Measurements from ENCODE around the gene PLA2G12A. TPM values are rescaled to one million over a fixed set of nuclear protein-coding genes. Genes with fewer than 3 reads are reported as not detected.

PLA2G12A gene
- polyA plus RNA-seq, 1 of the 3 experiments (the other 2 are of a cell fraction) = 7.9 TPM

DNA sequence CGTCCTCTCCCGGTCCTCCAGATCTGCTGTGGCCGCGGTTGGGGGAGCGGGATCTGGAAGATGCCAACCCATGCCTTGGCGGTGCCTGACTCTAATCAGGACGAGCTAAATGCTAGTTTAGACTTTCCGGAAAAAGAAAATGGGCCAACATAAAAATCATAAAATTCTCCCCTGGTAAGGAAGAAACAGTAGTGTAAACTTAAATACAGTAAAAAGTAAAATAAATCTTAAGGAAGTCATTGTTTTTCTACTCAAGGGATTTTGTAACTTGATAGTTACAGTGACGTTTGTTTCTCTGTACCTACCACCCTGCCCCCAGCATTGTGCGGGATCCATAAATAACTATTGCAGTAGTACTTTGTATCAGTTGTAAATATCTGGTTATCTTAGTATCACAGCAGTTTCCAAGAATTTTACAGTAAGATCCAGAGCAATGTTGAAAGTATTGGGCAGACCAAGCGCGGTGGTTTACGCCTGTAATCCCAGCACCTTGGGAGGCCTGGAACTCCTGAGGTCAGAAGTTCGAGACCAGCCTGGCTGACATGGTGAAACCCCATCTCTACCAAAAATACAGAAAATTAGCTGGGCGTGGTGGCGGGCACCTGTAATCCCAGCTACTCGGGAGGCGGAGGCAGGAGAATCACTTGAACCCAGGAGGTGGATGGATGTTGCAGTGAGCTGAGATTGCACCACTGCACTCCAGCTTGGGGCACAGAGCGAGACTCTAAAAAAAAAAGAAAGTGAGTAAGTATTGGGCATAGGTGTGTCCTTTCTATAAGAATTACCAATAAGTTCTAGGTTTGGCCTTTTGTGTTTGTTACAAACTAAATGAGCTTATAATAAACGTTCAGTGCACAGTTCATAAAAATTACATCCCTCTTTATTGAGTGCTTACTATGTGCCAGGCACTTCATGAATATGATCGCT, 1.0 kb upstream of the PLA2G12A start:
- H3K27ac ChIP-seq (ENCODE audit: low read depth in 2 of 2, low read length in 1 of 2) = peak overlapping the region; percentile 18 to 52; a peak in 1 of 4 replicates
- no peak for DNase-seq
- H3K9ac ChIP-seq = peak overlapping the region; percentile 54
- 55% methylated on average over 21 of the region's 21 CpGs for WGBS (ENCODE audit: low lambda C conversion rate)
- H3K9me3 ChIP-seq = no peaks in the 10 kb centered on the region
- H3K9me2 ChIP-seq = no peaks in the 10 kb centered on the region
- no peak for TF ChIP-seq NRF1 (IDR thresholded peaks at IDR 0.05; ENCODE audit: low read depth, low read length)
- TF ChIP-seq TAF1 (IDR thresholded peaks at IDR 0.05; ENCODE audit: borderline replicate concordance, low read depth, low read length) = no peak
- TF ChIP-seq IRF3 (IDR thresholded peaks at IDR 0.05; ENCODE audit: low read depth, low read length) = no peak
- no peak for TF ChIP-seq FOXJ3 (CRISPR knock-in tag; IDR thresholded peaks at IDR 0.05)
- no peak for TF ChIP-seq YY1 (IDR thresholded peaks at IDR 0.05; ENCODE audit: low read depth)
- no peak for TF ChIP-seq FOSL2 (IDR thresholded peaks at IDR 0.05; ENCODE audit: borderline replicate concordance, low read depth)
- no peak for TF ChIP-seq GABPA (IDR thresholded peaks at IDR 0.05; ENCODE audit: low read depth)
- no peak for TF ChIP-seq SIN3A (IDR thresholded peaks at IDR 0.05; ENCODE audit: borderline replicate concordance, low read depth, low read length)
- TF ChIP-seq NFIC (IDR thresholded peaks at IDR 0.05; ENCODE audit: borderline replicate concordance) = no peak
- TF ChIP-seq, protein P1, sequence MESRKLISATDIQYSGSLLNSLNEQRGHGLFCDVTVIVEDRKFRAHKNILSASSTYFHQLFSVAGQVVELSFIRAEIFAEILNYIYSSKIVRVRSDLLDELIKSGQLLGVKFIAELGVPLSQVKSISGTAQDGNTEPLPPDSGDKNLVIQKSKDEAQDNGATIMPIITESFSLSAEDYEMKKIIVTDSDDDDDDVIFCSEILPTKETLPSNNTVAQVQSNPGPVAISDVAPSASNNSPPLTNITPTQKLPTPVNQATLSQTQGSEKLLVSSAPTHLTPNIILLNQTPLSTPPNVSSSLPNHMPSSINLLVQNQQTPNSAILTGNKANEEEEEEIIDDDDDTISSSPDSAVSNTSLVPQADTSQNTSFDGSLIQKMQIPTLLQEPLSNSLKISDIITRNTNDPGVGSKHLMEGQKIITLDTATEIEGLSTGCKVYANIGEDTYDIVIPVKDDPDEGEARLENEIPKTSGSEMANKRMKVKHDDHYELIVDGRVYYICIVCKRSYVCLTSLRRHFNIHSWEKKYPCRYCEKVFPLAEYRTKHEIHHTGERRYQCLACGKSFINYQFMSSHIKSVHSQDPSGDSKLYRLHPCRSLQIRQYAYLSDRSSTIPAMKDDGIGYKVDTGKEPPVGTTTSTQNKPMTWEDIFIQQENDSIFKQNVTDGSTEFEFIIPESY (IDR thresholded peaks at IDR 0.05; ENCODE audit: borderline replicate concordance, low read depth) = no peak
- H3F3A ChIP-seq (replicated peaks; ENCODE audit: insufficient read depth) = no peaks in the 10 kb centered on the region
- no peaks in the 10 kb centered on the region for H4K20me1 ChIP-seq (ENCODE audit: insufficient read depth)
- peak overlapping the region; percentile 86 for H2AFZ ChIP-seq (ENCODE audit: low read depth)
- CTCF ChIA-PET = interaction anchor here (1.0 to 1.9 kb wide), 3 partner anchors 14 to 305 kb away, joined by 3 to 4 read pairs (median 4); partner anchors contain the start of gene SEC24B
- H3K4me3 ChIP-seq (ENCODE audit: low read depth in 2 of 2, low read length in 1 of 2) = peak overlapping the region; percentile 88 to 92
- H3K79me2 ChIP-seq (ENCODE audit: insufficient read depth) = peaks cover 17% of the 10 kb centered on the region
- no peaks in the 10 kb centered on the region for H3K27me3 ChIP-seq (ENCODE audit: insufficient read depth)
- H3K4me1 ChIP-seq (ENCODE audit: control insufficient read depth in 1 of 2, insufficient read depth in 2 of 2, low read depth in 1 of 2, low read length in 1 of 2) = peaks cover 0 to 4% of the 10 kb centered on the region in 2 experiments; a peak in 2 of 4 replicates
- H3K4me2 ChIP-seq = peak overlapping the region; percentile 82
- POLR2A ChIA-PET = no interaction called here
- no peaks in the 10 kb centered on the region for H3K36me3 ChIP-seq (replicated peaks in 1 of 2; ENCODE audit: control insufficient read depth in 1 of 2, insufficient read depth in 2 of 2, low read length in 1 of 2)

DNA sequence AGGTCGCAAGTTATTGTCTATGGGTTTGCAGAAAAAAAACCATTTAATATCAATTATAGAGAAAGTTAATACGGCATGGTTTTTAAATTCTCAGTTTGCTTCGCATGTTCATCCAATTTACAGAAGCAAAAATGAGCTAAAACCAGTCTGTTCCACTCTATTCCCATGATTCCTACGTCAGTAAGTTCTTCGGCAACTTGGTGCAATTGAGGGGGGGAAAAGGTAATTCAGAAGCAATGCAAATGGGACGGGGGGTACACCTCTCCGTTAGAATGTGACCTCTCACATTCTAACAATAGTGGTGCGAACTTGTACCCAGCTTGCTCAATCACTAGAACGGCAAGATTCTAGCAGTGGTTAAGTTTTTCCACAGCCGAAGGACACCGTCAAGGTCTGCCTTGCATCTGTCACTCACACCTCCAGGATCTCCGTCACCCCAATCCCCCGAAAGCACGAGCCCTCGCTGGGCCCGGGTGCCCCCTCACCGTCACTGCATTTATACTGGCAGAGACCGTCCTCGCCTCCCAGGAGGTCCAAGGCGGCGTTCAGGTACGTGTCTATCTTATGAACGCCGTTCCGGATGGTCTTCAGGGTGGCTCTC, 653 bp downstream of the PLA2G12A start:
- Histone ChIP-seq H3K9me3 (no peaks in the 10 kb centered on the region), H3K4me3 (ENCODE audit: low read depth in 2 of 2, low read length in 1 of 2) (peak overlapping the region; percentile 88 to 92), H3K9me2 (no peaks in the 10 kb centered on the region), H3K4me1 (ENCODE audit: control insufficient read depth in 1 of 2, insufficient read depth in 2 of 2, low read depth in 1 of 2, low read length in 1 of 2) (peaks cover 0 to 4% of the 10 kb centered on the region in 2 experiments; a peak in 2 of 4 replicates), H3K36me3 (replicated peaks in 1 of 2; ENCODE audit: control insufficient read depth in 1 of 2, insufficient read depth in 2 of 2, low read length in 1 of 2) (peaks cover 2 to 6% of the 10 kb centered on the region in 2 experiments), H4K20me1 (ENCODE audit: insufficient read depth) (no peaks in the 10 kb centered on the region), H3K4me2 (peak overlapping the region; percentile 92), H3K27ac (ENCODE audit: low read depth in 2 of 2, low read length in 1 of 2) (no peak overlapping the region; a peak in 1 of 4 replicates), H3F3A (replicated peaks; ENCODE audit: insufficient read depth) (no peaks in the 10 kb centered on the region), H2AFZ (ENCODE audit: low read depth) (peak overlapping the region; percentile 96), H3K9ac (peak overlapping the region; percentile 64), H3K27me3 (ENCODE audit: insufficient read depth) (no peaks in the 10 kb centered on the region), H3K79me2 (ENCODE audit: insufficient read depth) (peaks cover 17% of the 10 kb centered on the region)
- WGBS (ENCODE audit: low lambda C conversion rate) = 9% methylated on average over 21 of the region's 25 CpGs
- POLR2A ChIA-PET = no interaction called here
- TF ChIP-seq ELF1 (IDR thresholded peaks at IDR 0.05) (no peak), RXRA (IDR thresholded peaks at IDR 0.05; ENCODE audit: borderline replicate concordance, low read depth) (no peak), MXI1 (IDR thresholded peaks at IDR 0.05; ENCODE audit: low read depth, low read length) (no peak), MEF2A (IDR thresholded peaks at IDR 0.05; ENCODE audit: borderline replicate concordance, low read depth) (no peak), SMC3 (IDR thresholded peaks at IDR 0.05; ENCODE audit: low read depth, low read length) (no peak), RCOR1 (IDR thresholded peaks at IDR 0.05; ENCODE audit: low read length) (no peak), YY1 (IDR thresholded peaks at IDR 0.05; ENCODE audit: low read depth) (no peak), IRF3 (IDR thresholded peaks at IDR 0.05; ENCODE audit: low read depth, low read length) (no peak), TAF1 (IDR thresholded peaks at IDR 0.05; ENCODE audit: borderline replicate concordance, low read depth, low read length) (no peak), CHD2 (IDR thresholded peaks at IDR 0.05; ENCODE audit: low read length, partially characterized antibody) (no peak), GATA2 (CRISPR knock-in tag; IDR thresholded peaks at IDR 0.05) (no peak), NFIC (IDR thresholded peaks at IDR 0.05; ENCODE audit: borderline replicate concordance) (no peak), FOXJ3 (CRISPR knock-in tag; IDR thresholded peaks at IDR 0.05) (no peak), FOSL2 (IDR thresholded peaks at IDR 0.05; ENCODE audit: borderline replicate concordance, low read depth) (no peak)
- TF ChIP-seq, protein P2, sequence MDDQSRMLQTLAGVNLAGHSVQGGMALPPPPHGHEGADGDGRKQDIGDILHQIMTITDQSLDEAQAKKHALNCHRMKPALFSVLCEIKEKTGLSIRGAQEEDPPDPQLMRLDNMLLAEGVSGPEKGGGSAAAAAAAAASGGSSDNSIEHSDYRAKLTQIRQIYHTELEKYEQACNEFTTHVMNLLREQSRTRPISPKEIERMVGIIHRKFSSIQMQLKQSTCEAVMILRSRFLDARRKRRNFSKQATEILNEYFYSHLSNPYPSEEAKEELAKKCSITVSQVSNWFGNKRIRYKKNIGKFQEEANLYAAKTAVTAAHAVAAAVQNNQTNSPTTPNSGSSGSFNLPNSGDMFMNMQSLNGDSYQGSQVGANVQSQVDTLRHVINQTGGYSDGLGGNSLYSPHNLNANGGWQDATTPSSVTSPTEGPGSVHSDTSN (IDR thresholded peaks at IDR 0.05) = no peak
- CTCF ChIA-PET = interaction anchor here (1.0 kb wide), 1 partner anchor 92 kb away, joined by 4 read pairs; no protein-coding TSS in a partner anchor
- DNase-seq = no peak

Data from SK-N-SH (cell line).